ENCODE data around the gene DUSP9. TPM values are rescaled to one million over a fixed set of nuclear protein-coding genes. Genes with fewer than 3 reads are reported as not detected.
A peak's percentile ranks its signal among the peaks of the same experiment; 100 is the strongest.

The DUSP9 gene
- total RNA-seq, 3 donors from 2014 or later: not detected

DNA sequence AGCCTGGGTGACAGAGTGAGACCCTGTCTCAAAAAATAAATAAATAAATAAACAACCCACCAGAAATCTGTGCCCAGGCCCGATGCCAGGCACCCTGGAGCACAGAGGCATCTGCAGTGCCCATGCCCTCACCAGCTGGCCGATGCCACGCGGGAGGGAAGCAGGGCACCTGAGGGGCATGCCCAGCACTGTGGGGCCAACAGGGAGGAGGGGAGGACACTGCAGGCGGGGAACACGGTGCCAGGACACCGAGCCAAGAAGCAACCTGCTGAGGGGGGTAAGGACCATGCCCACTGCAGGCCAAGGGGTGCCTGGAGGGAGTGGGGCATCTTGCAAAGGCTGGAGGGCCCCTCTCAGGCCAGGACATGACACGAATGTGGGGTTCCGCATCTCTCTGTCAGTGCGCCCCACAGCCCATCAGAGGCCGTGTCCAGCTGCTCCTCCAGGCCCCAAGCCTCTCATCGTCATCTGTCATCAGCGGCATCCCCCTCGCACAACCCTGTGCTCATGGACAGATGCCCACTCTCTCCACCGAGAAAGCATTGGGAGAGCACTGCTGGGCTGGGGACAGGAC lies 13.3 kb upstream of the DUSP9 start:
- intact Hi-C loops (cut with DNase I, micrococcal nuclease): no loop called here
- ATAC-seq (no peak), DNase-seq (no peak)
- H3K9me3 ChIP-seq: no peaks in the 10 kb centered on the region
- no peaks in the 10 kb centered on the region for H3K36me3 ChIP-seq (ENCODE audit: low read depth)
- TF ChIP-seq, protein P1, sequence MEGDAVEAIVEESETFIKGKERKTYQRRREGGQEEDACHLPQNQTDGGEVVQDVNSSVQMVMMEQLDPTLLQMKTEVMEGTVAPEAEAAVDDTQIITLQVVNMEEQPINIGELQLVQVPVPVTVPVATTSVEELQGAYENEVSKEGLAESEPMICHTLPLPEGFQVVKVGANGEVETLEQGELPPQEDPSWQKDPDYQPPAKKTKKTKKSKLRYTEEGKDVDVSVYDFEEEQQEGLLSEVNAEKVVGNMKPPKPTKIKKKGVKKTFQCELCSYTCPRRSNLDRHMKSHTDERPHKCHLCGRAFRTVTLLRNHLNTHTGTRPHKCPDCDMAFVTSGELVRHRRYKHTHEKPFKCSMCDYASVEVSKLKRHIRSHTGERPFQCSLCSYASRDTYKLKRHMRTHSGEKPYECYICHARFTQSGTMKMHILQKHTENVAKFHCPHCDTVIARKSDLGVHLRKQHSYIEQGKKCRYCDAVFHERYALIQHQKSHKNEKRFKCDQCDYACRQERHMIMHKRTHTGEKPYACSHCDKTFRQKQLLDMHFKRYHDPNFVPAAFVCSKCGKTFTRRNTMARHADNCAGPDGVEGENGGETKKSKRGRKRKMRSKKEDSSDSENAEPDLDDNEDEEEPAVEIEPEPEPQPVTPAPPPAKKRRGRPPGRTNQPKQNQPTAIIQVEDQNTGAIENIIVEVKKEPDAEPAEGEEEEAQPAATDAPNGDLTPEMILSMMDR (IDR thresholded peaks at IDR 0.05): no peak
- H3K4me3 ChIP-seq: no peak overlapping the region
- H3K4me1 ChIP-seq (ENCODE audit: low read depth): no peaks in the 10 kb centered on the region

DNA sequence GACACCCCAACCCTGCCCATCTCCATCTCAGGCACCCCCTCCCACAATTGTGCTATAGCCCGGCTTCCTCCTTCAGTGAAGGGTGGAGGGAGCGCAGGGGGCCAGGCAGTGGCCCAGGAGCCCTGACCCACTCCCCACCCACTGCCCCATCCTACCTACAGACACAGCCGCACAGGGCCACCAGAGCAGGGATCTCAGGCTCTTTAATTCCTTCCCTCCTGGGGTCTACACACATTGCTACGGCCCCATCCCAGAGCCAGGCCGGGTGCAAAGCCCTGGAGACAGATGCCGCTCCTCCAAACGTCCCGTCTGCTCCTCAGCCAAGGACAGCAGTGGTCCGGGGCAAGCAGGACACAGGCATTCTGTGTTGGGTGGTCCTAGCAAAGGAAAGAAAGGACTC lies 12.8 kb upstream of the DUSP9 start:
- ATAC-seq (no peak), DNase-seq (no peak)
- Histone ChIP-seq H3K36me3 (ENCODE audit: low read depth) (no peaks in the 10 kb centered on the region), H3K9me3 (no peaks in the 10 kb centered on the region), H3K4me3 (no peak overlapping the region), H3K4me1 (ENCODE audit: low read depth) (no peaks in the 10 kb centered on the region)
- intact Hi-C loops (cut with DNase I, micrococcal nuclease): no loop called here
- TF ChIP-seq, protein P1 (IDR thresholded peaks at IDR 0.05): no peak

DNA sequence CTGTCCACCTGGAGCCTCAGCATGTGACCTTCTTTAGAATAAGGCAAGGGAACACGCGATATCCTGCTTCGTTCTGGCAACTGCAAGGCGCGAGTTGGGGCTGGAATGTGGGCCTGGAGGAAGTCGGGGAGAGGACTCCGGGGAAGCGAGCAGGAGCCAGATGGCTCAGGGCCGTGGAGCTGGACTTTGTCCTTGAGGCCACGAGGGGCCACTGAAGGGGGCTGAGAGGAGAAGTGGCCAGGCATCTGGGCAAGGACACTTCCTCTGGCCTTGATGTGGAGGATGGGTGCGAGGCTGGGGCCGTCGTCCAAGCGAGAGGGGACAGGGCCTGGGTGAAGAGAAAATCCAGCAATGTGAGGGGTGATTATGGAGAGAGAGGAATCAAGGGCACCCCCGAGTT lies 12.2 kb upstream of the DUSP9 start:
- Histone ChIP-seq H3K36me3 (ENCODE audit: low read depth) (no peaks in the 10 kb centered on the region), H3K9me3 (no peaks in the 10 kb centered on the region), H3K4me1 (ENCODE audit: low read depth) (no peaks in the 10 kb centered on the region), H3K4me3 (no peak overlapping the region)
- DNase-seq (no peak), ATAC-seq (no peak)
- intact Hi-C loops (cut with DNase I, micrococcal nuclease): no loop called here
- TF ChIP-seq, protein P1 (IDR thresholded peaks at IDR 0.05): no peak

DNA sequence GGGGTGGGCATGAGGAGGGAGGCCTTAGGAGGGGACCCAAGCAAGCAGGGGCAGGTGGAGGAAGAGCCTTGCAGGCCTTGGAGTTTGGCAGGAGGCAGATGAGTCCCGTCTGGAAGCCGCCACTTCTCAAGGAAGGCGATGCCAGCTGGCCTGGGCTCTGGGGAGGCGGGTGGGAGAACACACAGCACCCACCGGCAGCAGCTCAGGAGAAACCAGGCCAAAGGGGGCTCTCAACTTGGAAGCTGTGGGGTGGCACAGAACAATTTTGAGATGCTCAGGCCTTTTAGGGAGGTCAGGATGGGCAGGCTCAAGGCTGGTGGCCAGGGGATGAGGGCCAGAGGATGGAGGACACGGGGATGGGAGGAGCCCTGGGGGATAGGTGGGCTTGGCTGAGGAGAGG lies 11.6 kb upstream of the DUSP9 start:
- Histone ChIP-seq H3K4me3 (no peak overlapping the region), H3K36me3 (ENCODE audit: low read depth) (no peaks in the 10 kb centered on the region), H3K4me1 (ENCODE audit: low read depth) (no peaks in the 10 kb centered on the region), H3K9me3 (no peaks in the 10 kb centered on the region)
- TF ChIP-seq, protein P1 (IDR thresholded peaks at IDR 0.05): no peak
- intact Hi-C loops (cut with DNase I, micrococcal nuclease): no loop called here
- ATAC-seq (no peak), DNase-seq (no peak)

DNA sequence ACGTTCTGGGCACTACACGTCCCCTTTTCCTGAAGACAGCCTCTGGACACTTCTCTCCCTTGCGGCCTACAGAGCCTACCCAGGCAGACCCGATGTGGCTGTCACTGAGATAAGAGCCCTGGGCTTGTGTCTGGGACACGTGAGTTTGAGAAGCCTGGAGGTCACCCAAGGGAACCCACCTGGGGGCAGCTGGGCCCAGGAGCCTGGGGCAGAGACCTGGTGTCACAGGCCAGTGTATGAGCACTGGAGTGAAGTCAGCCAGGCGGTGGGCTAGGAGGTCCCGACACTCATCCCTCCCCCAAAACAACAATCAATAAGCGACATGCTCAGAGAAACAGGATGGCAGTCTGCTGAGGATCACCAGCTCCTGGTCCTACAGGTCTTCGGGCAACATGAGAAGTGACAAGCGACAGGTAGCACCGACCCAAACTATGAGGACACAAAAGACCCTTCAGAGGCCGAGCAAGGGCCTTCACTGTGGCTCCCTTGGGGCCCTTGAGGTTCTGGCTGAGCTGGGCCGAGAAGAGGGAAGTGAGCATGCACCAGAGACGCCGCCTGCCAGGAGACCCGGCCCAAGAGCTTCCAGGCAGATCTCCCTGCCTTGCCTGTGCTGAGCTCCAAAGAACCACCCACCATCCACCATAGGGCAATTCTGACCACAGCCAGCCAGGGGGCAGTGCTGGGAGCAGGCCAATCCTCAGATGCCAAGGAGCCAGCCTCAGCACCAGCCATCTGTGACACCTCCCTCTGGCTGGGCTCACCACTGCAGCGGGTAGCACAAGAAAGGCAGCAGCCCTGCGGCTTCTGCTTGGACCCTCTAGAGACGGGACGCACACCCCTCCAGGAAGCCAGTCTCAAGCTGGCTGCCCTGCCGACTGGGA lies 11.0 kb upstream of the DUSP9 start:
- ATAC-seq (peak; percentile 56), DNase-seq (peak in 1 of 3 donors; percentile 18)
- H3K4me3 ChIP-seq: no peak overlapping the region
- no peaks in the 10 kb centered on the region for H3K9me3 ChIP-seq
- TF ChIP-seq, protein P1 (IDR thresholded peaks at IDR 0.05): no peak
- intact Hi-C loops (cut with DNase I, micrococcal nuclease): no loop called here
- H3K4me1 ChIP-seq (ENCODE audit: low read depth): no peaks in the 10 kb centered on the region
- no peaks in the 10 kb centered on the region for H3K36me3 ChIP-seq (ENCODE audit: low read depth)

Data from mucosa of descending colon (tissue), 3 donors.